ENCODE data around the gene WNK1. TPM values are rescaled to one million over a fixed set of nuclear protein-coding genes. Genes with fewer than 3 reads are reported as not detected.

WNK1 gene
- total and polyA plus RNA-seq, 12 donors, result 43.5 to 408 (median 304) TPM

DNA sequence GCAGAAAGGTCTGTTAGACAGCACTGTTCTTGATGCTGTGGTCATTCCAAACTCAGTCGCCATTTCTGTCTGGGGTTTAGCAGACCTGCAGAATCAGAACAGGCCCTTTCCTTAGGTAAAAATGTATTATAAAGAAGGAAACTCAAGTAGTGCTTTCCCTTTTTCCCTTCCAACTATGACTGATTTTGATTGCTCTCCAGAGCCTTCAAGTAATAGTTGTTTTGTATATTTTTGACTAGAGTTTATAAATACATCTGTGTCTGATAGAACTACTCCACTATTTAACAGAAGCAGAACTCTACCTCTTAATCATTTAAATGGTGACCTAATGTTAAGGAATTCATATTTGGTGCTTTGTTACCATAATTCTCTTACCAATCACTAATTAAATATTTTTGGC, 74.0 kb downstream of the WNK1 start:
- intact Hi-C loops (cut with DNase I), result loop anchor here in 1 of 10 donors (5.0 kb wide), 1 partner anchor 271 kb away; no protein-coding TSS in a partner anchor
- Histone ChIP-seq H3K27me3 (no peaks in the 10 kb centered on the region), H3K4me3 (no peak overlapping the region), H3K27ac (no peak overlapping the region), H3K36me3 (peaks cover 0 to 46% (median 28%) of the 10 kb centered on the region in 9 donors), H3K9me3 (peaks cover 0 to 13% (median 0%) of the 10 kb centered on the region in 11 donors), H3K4me1 (peaks cover 0 to 38% (median 26%) of the 10 kb centered on the region in 9 donors)
- no peak for DNase-seq
- no peak for ATAC-seq
- no peak for TF ChIP-seq CTCF (IDR thresholded peaks at IDR 0.05)
- 94 to 100% methylated on average over 1 of the region's 1 CpG for WGBS, 2 donors

- no peaks in the 10 kb centered on the region for H3K27me3 ChIP-seq
- H3K4me1 ChIP-seq, result peaks cover 0 to 29% (median 20%) of the 10 kb centered on the region in 9 donors
- H3K4me3 ChIP-seq, result no peak overlapping the region
- no peak overlapping the region for H3K27ac ChIP-seq
- ATAC-seq (peak in 2 of 8 donors; percentile 19 to 29), DNase-seq (no peak)
- H3K36me3 ChIP-seq, result peaks cover 0 to 69% (median 29%) of the 10 kb centered on the region in 9 donors
- intact Hi-C loops (cut with DNase I), result loop anchor here in 1 of 10 donors (5.0 kb wide), 1 partner anchor 268 kb away; no protein-coding TSS in a partner anchor
- no peak for TF ChIP-seq CTCF (IDR thresholded peaks at IDR 0.05)
- no peaks in the 10 kb centered on the region for H3K9me3 ChIP-seq
These were observed 76.5 kb downstream of the WNK1 start for GRCh38 chr12:828726-829395.

- peaks cover 0 to 36% (median 20%) of the 10 kb centered on the region in 9 donors for H3K4me1 ChIP-seq
- intact Hi-C loops (cut with DNase I), result no loop called here
- H3K27me3 ChIP-seq, result no peaks in the 10 kb centered on the region
These were observed 77.9 kb downstream of the WNK1 start for GRCh38 chr12:830111-830867.

More at GRCh38 chr12:830111-830867, 77.9 kb downstream of the WNK1 start:
- Histone ChIP-seq H3K36me3 (peaks cover 0 to 82% (median 29%) of the 10 kb centered on the region in 9 donors), H3K9me3 (no peaks in the 10 kb centered on the region), H3K27ac (no peak overlapping the region), H3K4me3 (no peak overlapping the region)
- DNase-seq, result no peak
- no peak for ATAC-seq
- WGBS, 2 donors, result 97% methylated on average over 4 of the region's 4 CpGs
- no peak for TF ChIP-seq CTCF (IDR thresholded peaks at IDR 0.05)
